H1 (cell line): ENCODE measurements around the gene PRPF4. TPM values are rescaled to one million over a fixed set of nuclear protein-coding genes. Genes with fewer than 3 reads are reported as not detected.

Source experiments
- CTCF ChIA-PET: fragments of 300-600 bp; sonication (Branson Sonifier 250); formaldehyde crosslinking; loops from one replicate; lab custom pipeline; 2021; ENCODE audit not compliant: partially characterized antibody; lab: Charles Lee
- POLR2A ChIA-PET: fragments of 300-600 bp; sonication (Branson Sonifier 250); formaldehyde crosslinking; loops from one replicate; lab custom pipeline; 2021; ENCODE audit warnings: inconsistent platforms; ENCODE audit not compliant: partially characterized antibody; lab: Charles Lee
- DNase-seq, 2 experiments: peaks; one replicate each; pipeline versions ENCODE4 v3.0.0 to v3.0.0-alpha.2; 2010 to 2022; ENCODE audit warnings: low spot score in 2 of 2, low read depth in 1 of 2, mixed read lengths in 1 of 2
- FAIRE-seq: peaks from 2 replicates; lab custom pipeline; 2011; peaks lifted over from hg19 to GRCh38; lab: Jason Lieb, UNC
- H2AFZ ChIP-seq: 2 replicates; pipeline ENCODE4 v1.8.1; 2012; ENCODE audit warnings: low read length, inconsistent platforms
- H2AK5ac ChIP-seq: 2 replicates; pipeline ENCODE4 v1.6.1; 2013; ENCODE audit warnings: low read depth, low read length
- H2BK120ac ChIP-seq: replicated peaks from 2 replicates; pipeline ENCODE3; 2013; ENCODE audit warnings: low read depth, low read length, inconsistent platforms
- H2BK12ac ChIP-seq: 2 replicates; pipeline ENCODE4 v1.6.1; 2013; ENCODE audit warnings: low read depth, low read length
- H2BK15ac ChIP-seq: 2 replicates; pipeline ENCODE4 v1.6.1; 2013; ENCODE audit warnings: low read length
- H2BK20ac ChIP-seq: 2 replicates; pipeline ENCODE4 v1.6.1; 2013; ENCODE audit warnings: low read length
- H2BK5ac ChIP-seq: 2 replicates; pipeline ENCODE4 v1.6.1; 2013; ENCODE audit warnings: low read depth, low read length
- H3K14ac ChIP-seq: 2 replicates; pipeline ENCODE4 v1.6.1; 2013; ENCODE audit warnings: inconsistent platforms; ENCODE audit not compliant: insufficient read length
- H3K18ac ChIP-seq: 2 replicates; pipeline ENCODE4 v1.6.1; 2013; ENCODE audit warnings: low read length; ENCODE audit errors: extremely low read depth
- H3K23ac ChIP-seq: 2 replicates; pipeline ENCODE4 v1.6.1; 2013; ENCODE audit warnings: inconsistent platforms; ENCODE audit not compliant: insufficient read length
- H3K23me2 ChIP-seq: 2 replicates; pipeline ENCODE4 v1.6.1; 2013; ENCODE audit warnings: low read depth, low read length
- H3K27ac ChIP-seq: 2 replicates; pipeline ENCODE4 v1.6.1; 2011; ENCODE audit warnings: low read depth, low read length, inconsistent platforms
- H3K27me3 ChIP-seq, 4 experiments: replicated peaks in 1 of 4; 1 replicate in 1 of 4; 2 replicates in 3 of 4; pipeline versions ENCODE4 v1.6.1 to v1.8.1; 2011 to 2013; ENCODE audit warnings: low read length in 3 of 4, mild to moderate bottlenecking in 3 of 4, inconsistent platforms in 2 of 4, mixed read lengths in 2 of 4, moderate library complexity in 1 of 4; ENCODE audit not compliant: control insufficient read depth in 3 of 4, insufficient read depth in 3 of 4; ENCODE audit errors: extremely low read depth in 1 of 4
- H3K36me3 ChIP-seq, 4 experiments: 2 replicates each; pipeline versions ENCODE4 v1.6.1 to v1.8.1; 2011 to 2013; ENCODE audit warnings: mild to moderate bottlenecking in 4 of 4, low read length in 3 of 4, moderate library complexity in 2 of 4, control low read depth in 1 of 4, inconsistent platforms in 1 of 4; ENCODE audit not compliant: insufficient read depth in 4 of 4, control insufficient read depth in 2 of 4
- H3K4ac ChIP-seq: replicated peaks from 2 replicates; pipeline ENCODE3; 2013; ENCODE audit warnings: low read length, low read depth, mixed read lengths, inconsistent platforms; ENCODE audit not compliant: insufficient read length
- H3K4me1 ChIP-seq, 4 experiments: replicated peaks in 1 of 4; 1 replicate in 1 of 4; 2 replicates in 3 of 4; pipeline versions ENCODE4 v1.6.1 to v1.8.1; 2011 to 2013; ENCODE audit warnings: low read length in 3 of 4, inconsistent platforms in 2 of 4, mixed read lengths in 1 of 4; ENCODE audit not compliant: insufficient read depth in 4 of 4, control insufficient read depth in 3 of 4
- H3K4me2 ChIP-seq, 2 experiments: 2 replicates each; pipeline versions ENCODE4 v1.6.1 to v1.8.1; 2011 to 2013; ENCODE audit warnings: low read depth in 2 of 2, low read length in 2 of 2, control low read depth in 1 of 2, inconsistent platforms in 1 of 2, mild to moderate bottlenecking in 1 of 2; ENCODE audit not compliant: insufficient read depth in 1 of 2
- H3K4me3 ChIP-seq, 4 experiments: fragments of 200-600, 300-600 bp in 1 of 4; sonication (generic), shearing (Covaris generic), sonication (Bioruptor Twin) in 1 of 4; 2 replicates each; pipeline versions ENCODE4 v1.5.1 to v1.8.1; 2011 to 2016; ENCODE audit warnings: low read length in 4 of 4, low read depth in 3 of 4, control low read depth in 2 of 4, inconsistent platforms in 2 of 4, mild to moderate bottlenecking in 2 of 4, mixed read lengths in 1 of 4, moderate library complexity in 1 of 4; ENCODE audit not compliant: insufficient read depth in 2 of 4; ENCODE audit errors: extremely low read depth in 1 of 4
- H3K56ac ChIP-seq: replicated peaks from 2 replicates; pipeline ENCODE3; 2013; ENCODE audit warnings: low read depth, mild to moderate bottlenecking, mixed read lengths, low read length, inconsistent platforms; ENCODE audit not compliant: insufficient read length
- H3K79me1 ChIP-seq: 2 replicates; pipeline ENCODE4 v1.6.1; 2013; ENCODE audit warnings: low read depth, low read length, control low read depth
- H3K79me2 ChIP-seq, 2 experiments: 2 replicates each; pipeline versions ENCODE4 v1.6.1 to v1.8.1; 2012 to 2013; ENCODE audit warnings: low read length in 2 of 2, mild to moderate bottlenecking in 2 of 2, inconsistent platforms in 1 of 2; ENCODE audit not compliant: insufficient read depth in 2 of 2, control insufficient read depth in 1 of 2
- H3K9ac ChIP-seq, 4 experiments: replicated peaks in 1 of 4; 1 replicate in 1 of 4; 2 replicates in 3 of 4; pipeline versions ENCODE4 v1.6.1 to v1.8.1; 2011 to 2013; ENCODE audit warnings: low read depth in 3 of 4, low read length in 3 of 4, control low read depth in 2 of 4, mild to moderate bottlenecking in 2 of 4, moderate library complexity in 2 of 4, inconsistent platforms in 1 of 4; ENCODE audit errors: extremely low read depth in 1 of 4
- H3K9me3 ChIP-seq, 2 experiments: 2 replicates each; pipeline versions ENCODE4 v1.6.1 to v1.8.1; 2012 to 2013; ENCODE audit warnings: mild to moderate bottlenecking in 2 of 2, moderate library complexity in 2 of 2, control low read depth in 1 of 2, inconsistent platforms in 1 of 2, low read depth in 1 of 2, low read length in 1 of 2, mixed read lengths in 1 of 2; ENCODE audit not compliant: insufficient read depth in 2 of 2
- H4K20me1 ChIP-seq, 2 experiments: replicated peaks in 1 of 2; 2 replicates each; pipeline versions ENCODE3 to v1.8.1; 2011 to 2013; ENCODE audit warnings: inconsistent platforms in 2 of 2, low read length in 2 of 2, mild to moderate bottlenecking in 1 of 2; ENCODE audit not compliant: insufficient read depth in 2 of 2, control insufficient read depth in 1 of 2
- H4K5ac ChIP-seq: 2 replicates; pipeline ENCODE4 v1.6.1; 2013; ENCODE audit warnings: low read length, low read depth, mixed read lengths, inconsistent platforms; ENCODE audit not compliant: insufficient read length
- H4K8ac ChIP-seq: 2 replicates; pipeline ENCODE4 v1.8.0; 2013; ENCODE audit warnings: mild to moderate bottlenecking, moderate library complexity, low read length, inconsistent platforms; ENCODE audit not compliant: insufficient read depth; ENCODE audit errors: extremely low read depth
- H4K91ac ChIP-seq: replicated peaks from 2 replicates; pipeline ENCODE3; 2013; ENCODE audit warnings: low read length, mixed read lengths, inconsistent platforms; ENCODE audit not compliant: insufficient read length
- CTCF ChIP-seq, 3 experiments: IDR thresholded peaks; 1 replicate in 2 of 3; 2 replicates in 1 of 3; pipeline versions ENCODE4 v1.5.1 to v1.6.1; 2011; ENCODE audit warnings: low read length in 3 of 3, mild to moderate bottlenecking in 3 of 3, inconsistent platforms in 2 of 3, low read depth in 1 of 3, moderate library complexity in 1 of 3; ENCODE audit not compliant: insufficient read depth in 1 of 3; ENCODE audit errors: control extremely low read depth in 1 of 3
- HDAC2 ChIP-seq, 2 experiments: fragments of 300-600 bp in 1 of 2; sonication (generic) in 1 of 2; IDR thresholded peaks; 2 replicates each; pipeline ENCODE4 v1.6.1; 2011 to 2012; ENCODE audit warnings: low read depth in 2 of 2, low read length in 2 of 2, mild to moderate bottlenecking in 2 of 2, moderate library complexity in 2 of 2, borderline replicate concordance in 1 of 2, inconsistent platforms in 1 of 2
- HDAC6 ChIP-seq: IDR thresholded peaks from one replicate; pipeline ENCODE4 v1.7.1; 2012; ENCODE audit warnings: low read depth, mild to moderate bottlenecking, inconsistent platforms, low read length, moderate library complexity
- RAD21 ChIP-seq, 2 experiments: IDR thresholded peaks in 1 of 2; conservative IDR thresholded peaks in 1 of 2; 2 replicates each; pipeline ENCODE4 v1.6.1; 2011; ENCODE audit warnings: low read depth in 2 of 2, low read length in 2 of 2, improper control_type of control experiment in 1 of 2, inconsistent platforms in 1 of 2, mild to moderate bottlenecking in 1 of 2, moderate library complexity in 1 of 2
- SAP30 ChIP-seq: fragments of 300-600 bp; sonication (generic); IDR thresholded peaks from 2 replicates; pipeline ENCODE4 v1.7.1; 2012; ENCODE audit warnings: low read length, moderate library complexity, mild to moderate bottlenecking, inconsistent platforms; ENCODE audit not compliant: insufficient read depth, insufficient replicate concordance
- SIN3A ChIP-seq, 2 experiments: IDR thresholded peaks in 1 of 2; conservative IDR thresholded peaks in 1 of 2; 2 replicates each; pipeline ENCODE4 v1.6.1; 2011 to 2012; ENCODE audit warnings: low read length in 2 of 2, improper control_type of control experiment in 1 of 2, low read depth in 1 of 2, mild to moderate bottlenecking in 1 of 2
- WGBS, 2 experiments: shearing (Covaris generic) in 1 of 2; methylation state at CpG; one replicate each; pipeline versions ENCODE4 v1.1.6 to v1.1.7; 2013 to 2015; ENCODE audit warnings: low lambda C conversion rate in 2 of 2, mixed read lengths in 2 of 2, inconsistent platforms in 1 of 2, low coverage in 1 of 2, missing lambda C conversion rate in 1 of 2; ENCODE audit not compliant: insufficient replicate concordance in 2 of 2, insufficient coverage in 1 of 2, insufficient read length in 1 of 2; ENCODE audit errors: extremely low coverage in 1 of 2, missing lambda C conversion rate in 1 of 2; 5-methylcytosine and 5-hydroxymethylcytosine counted together
- polyA plus RNA-seq, 7 experiments: library from polyadenylated mRNA; depleted of rRNA in 3 of 7; stranded (reverse) in 5 of 7; unstranded in 2 of 7; fragments of >200 nt in 5 of 7; fragments of 200-250 nt in 2 of 7; gene quantifications; 1 replicate in 5 of 7; 2 replicates in 1 of 7; 4 replicates in 1 of 7; pipeline versions ENCODE4 v1.2.1 to v1.2.3, GENCODE V29; 2011 to 2013; ENCODE audit warnings: missing spikeins in 2 of 7, mixed read lengths in 2 of 7
- total RNA-seq: library from RNA; stranded (reverse); fragmentation: NEBNext Ultra II Directional; extraction: Animal tissue kit (Norgen Biotek cat#: 25700); gene quantifications from 2 replicates; pipeline ENCODE4 v1.2.1, GENCODE V29; 2021

The PRPF4 gene
- total and polyA plus RNA-seq, 2 of the 8 experiments (the other 6 are each of a cell fraction or from before 2014, with no cell fraction given) = 15.2 to 33.4 TPM

GRCh38 chr9:113274474-113275156 is 843 bp upstream of the PRPF4 start:
- Histone ChIP-seq H3K18ac (no peak overlapping the region), H4K20me1 (no peaks in the 10 kb centered on the region), H3K23me2 (peaks cover 6% of the 10 kb centered on the region), H3K36me3 (peaks cover 7 to 48% (median 32%) of the 10 kb centered on the region in 4 experiments), H2BK120ac (no peak overlapping the region), H3K27me3 (no peaks in the 10 kb centered on the region), H2BK15ac (no peak overlapping the region), H3K56ac (no peak overlapping the region), H4K91ac (no peak overlapping the region), H2BK20ac (no peak overlapping the region), H4K5ac (no peak overlapping the region), H3K27ac (no peak overlapping the region; the same call in 1 of the 2 replicates), H2BK5ac (peak overlapping the region; percentile 78; the same call in 1 of the 2 replicates), H3K79me1 (no peaks in the 10 kb centered on the region; the same call in 1 of the 2 replicates), H3K9ac (peak overlapping the region in 3 of 4 experiments; percentile 34 to 98 (median 35); a peak in 4 of 7 replicates), H3K4me2 (peak overlapping the region; percentile 61 to 83), H2AFZ (no peak overlapping the region), H3K79me2 (peaks cover 0 to 18% of the 10 kb centered on the region in 2 experiments; a peak in 3 of 4 replicates), H2AK5ac (no peak overlapping the region), H3K4me3 (peak overlapping the region; percentile 68 to 98 (median 90)), H2BK12ac (no peak overlapping the region), H3K9me3 (no peaks in the 10 kb centered on the region), H3K4ac (no peak overlapping the region), H3K14ac (no peak overlapping the region), H4K8ac (peak overlapping the region; percentile 81; the same call in 1 of the 2 replicates), H3K4me1 (peaks cover 0 to 4% (median 0%) of the 10 kb centered on the region in 4 experiments; a peak in 1 of 7 replicates), H3K23ac (no peak overlapping the region)
- TF ChIP-seq HDAC2 (IDR thresholded peaks at IDR 0.05; ENCODE audit: borderline replicate concordance in 1 of 2, low read depth in 2 of 2, low read length in 2 of 2) (0 out of 4 replicates have a peak, but pooled peaks of 1 of the 2 experiments have one; percentile 15), SIN3A (conservative IDR thresholded peaks at IDR 0.05 in 1 of 2, IDR thresholded peaks at IDR 0.05 in 1 of 2; ENCODE audit: low read depth in 1 of 2, low read length in 2 of 2) (peak in 1 of 2 experiments; percentile 78; a peak in 1 of 4 replicates), CTCF (IDR thresholded peaks at IDR 0.05; ENCODE audit: control extremely low read depth in 1 of 3, insufficient read depth in 1 of 3, low read depth in 1 of 3, low read length in 3 of 3) (peak in 2 of 3 experiments; percentile 42 to 68; a peak in 2 of 4 replicates), HDAC6 (no peak), SAP30 (peak; percentile 74), RAD21 (IDR thresholded peaks at IDR 0.05 in 1 of 2, conservative IDR thresholded peaks at IDR 0.05 in 1 of 2; ENCODE audit: low read depth in 2 of 2, low read length in 2 of 2) (peak; percentile 66 to 74)
- no peak for DNase-seq
- FAIRE-seq = no peak
- CTCF ChIA-PET = interaction anchor here (0.5 to 5.0 kb wide), 42 partner anchors 10 to 407 kb away, joined by 3 to 35 read pairs (median 4); partner anchors contain the start of genes ALAD, BSPRY, C9orf43 and FKBP15
- POLR2A ChIA-PET = interaction anchor here (0.7 to 1.9 kb wide), 12 partner anchors 9 to 298 kb away, joined by 3 to 12 read pairs (median 4); partner anchors contain the start of genes C9orf43, FKBP15, POLE3 and SLC31A1
- WGBS, 2 experiments = 2% methylated on average over 15 of the region's 15 CpGs; no CpG with 5 or more reads in 1 of the 2 experiments
